ENCODE results near the gene GALNTL6.

Gene GALNTL6

GRCh38 chr4:172125443-172125842, 312.2 kb downstream of the GALNTL6 start:
- DNase-seq (ENCODE audit: low read depth): no peak

DNA sequence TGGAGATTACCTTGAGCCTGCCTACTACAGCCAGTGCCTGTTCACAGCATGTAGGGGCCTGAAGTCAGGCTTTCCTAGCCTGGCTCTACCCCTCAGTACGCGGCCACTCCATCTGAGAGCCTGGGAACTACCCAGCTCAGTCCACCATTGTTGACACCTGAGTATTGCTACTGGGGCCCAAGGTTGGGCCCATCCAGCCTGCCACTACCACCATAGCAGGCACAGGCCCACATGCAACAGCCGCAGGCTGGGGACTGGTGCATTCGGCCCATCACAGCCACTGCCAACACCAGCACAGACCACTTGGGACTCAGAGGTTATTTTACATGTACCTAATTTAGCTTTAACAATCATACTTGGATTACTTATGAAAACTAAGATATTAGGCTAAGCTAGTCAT, 314.0 kb downstream of the GALNTL6 start:
- DNase-seq (ENCODE audit: low read depth): no peak

DNA sequence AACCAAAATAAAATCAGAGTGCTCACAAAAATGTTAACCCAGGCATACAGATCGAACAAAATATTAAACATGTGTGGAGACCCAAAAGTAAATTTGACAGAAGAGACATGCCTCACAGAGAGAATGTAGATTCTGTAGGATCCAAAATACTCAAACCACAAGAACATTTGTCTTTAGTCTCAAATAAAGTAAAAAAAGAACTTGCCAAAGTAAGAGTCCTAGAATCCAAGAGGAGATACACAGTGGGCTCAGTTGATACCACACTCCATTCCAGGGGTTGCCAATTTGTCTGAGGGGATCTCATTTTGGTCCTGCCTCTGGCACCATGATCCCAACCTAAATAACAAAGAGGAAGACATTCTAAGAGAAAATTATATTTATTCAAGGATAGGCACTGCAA, 316.4 kb downstream of the GALNTL6 start:
- no peak for DNase-seq (ENCODE audit: low read depth)

- DNase-seq (ENCODE audit: low read depth): no peak
These were observed 321.3 kb downstream of the GALNTL6 start for GRCh38 chr4:172134521-172134920.

GRCh38 chr4:172141025-172141424, 327.8 kb downstream of the GALNTL6 start:
- DNase-seq (ENCODE audit: low read depth): no peak

- DNase-seq (ENCODE audit: low read depth): no peak
These were observed 329.1 kb downstream of the GALNTL6 start for GRCh38 chr4:172142281-172142741.

DNA sequence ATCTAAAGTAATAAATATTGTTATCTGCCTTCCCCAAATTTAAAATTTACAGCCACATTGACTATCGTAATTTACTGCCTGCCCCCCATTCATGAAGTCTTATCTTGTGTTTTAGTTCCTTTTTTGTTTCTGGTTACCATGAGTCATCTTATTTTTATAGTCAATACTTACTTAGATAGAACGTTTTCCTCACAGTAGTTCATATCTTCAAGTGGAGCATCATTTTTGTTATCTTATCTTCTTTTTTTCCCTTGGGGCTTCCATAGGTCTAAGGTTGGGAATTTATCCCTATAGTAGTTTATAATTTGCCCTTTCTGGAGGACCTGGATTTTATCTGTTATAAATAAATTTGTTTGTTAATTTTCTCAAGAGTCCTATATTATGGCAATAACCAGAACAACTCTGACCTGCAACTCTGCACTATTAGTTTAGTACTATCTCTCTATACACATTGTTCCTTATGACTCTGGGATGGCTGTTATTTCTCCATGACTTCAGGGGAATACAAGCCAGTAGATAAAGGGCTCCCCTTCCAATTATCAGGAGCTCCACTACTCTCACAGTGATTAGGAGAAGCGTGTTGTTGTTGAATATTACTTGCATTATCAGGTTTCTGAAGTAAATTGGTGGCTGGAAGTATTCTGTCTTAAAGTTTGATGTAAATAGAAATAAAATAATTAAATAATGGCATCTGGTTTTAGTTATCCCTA, 330.6 kb downstream of the GALNTL6 start:
- DNase-seq (ENCODE audit: low read depth): no peak

DNA sequence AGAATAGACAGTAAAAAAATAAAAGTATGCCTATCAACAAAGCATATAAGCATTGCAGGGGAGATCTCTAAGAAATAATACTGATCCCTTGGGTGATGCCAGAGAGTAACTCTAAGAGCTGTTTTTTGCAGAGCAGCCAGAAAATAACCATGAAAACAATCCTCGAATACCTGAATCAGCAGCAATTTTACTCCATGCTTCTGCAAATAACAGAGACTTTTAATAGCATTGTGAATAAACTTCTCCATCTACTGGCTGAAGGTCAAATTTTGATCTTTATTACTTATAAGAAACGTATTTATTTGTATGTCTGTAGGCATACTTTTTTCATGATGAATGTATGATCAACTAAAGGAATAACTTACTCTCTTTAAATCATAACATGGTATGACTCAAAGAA, 334.5 kb downstream of the GALNTL6 start:
- DNase-seq (ENCODE audit: low read depth): no peak

- DNase-seq (ENCODE audit: low read depth): no peak
These were observed 336.1 kb downstream of the GALNTL6 start for GRCh38 chr4:172149329-172149728.

DNA sequence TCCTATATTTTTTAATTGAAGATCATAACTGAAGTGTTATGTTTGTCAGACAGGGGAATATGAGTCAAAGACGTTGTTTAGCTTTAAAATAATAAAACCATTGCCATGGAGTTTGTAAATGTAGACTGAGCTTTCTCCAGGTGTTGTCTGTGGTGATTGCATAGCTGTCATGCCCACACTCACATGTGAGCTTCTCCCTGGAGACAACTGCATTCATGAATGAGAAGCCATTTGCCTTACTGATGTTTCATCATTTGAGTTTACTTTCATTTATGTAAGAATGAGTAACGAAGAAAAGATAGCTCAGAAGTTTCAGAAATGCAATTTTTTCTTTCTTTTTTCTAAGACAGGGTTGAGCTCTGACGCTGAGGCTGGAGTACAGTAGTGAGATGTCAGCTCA, 339.1 kb downstream of the GALNTL6 start:
- no peak for DNase-seq (ENCODE audit: low read depth)

GRCh38 chr4:172153719-172154118, 340.5 kb downstream of the GALNTL6 start:
- DNase-seq (ENCODE audit: low read depth): no peak

DNA sequence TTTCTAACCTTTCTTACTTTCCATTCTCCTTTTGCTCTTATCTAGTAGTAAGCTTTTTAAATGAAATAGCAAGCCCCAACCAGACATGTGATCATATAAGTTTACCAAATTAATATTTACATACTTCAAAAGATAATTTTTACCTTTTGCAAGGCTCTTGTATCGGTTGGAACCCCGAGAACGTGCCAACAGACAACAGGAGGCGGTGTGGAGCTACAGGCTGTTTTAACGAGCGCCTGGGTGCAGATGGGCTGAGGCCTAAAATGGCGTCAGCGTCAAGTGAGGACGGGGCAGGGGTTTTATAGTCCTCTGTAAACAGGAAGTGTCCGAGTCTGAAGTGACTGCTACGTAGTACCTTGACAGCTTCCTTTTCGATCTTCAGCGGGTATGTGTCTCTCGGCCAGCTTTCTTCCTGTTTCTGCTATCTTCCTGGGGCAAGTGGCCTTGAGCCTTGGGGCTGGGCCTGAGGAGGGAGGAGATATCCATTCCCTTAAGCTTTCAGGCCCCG, 342.7 kb downstream of the GALNTL6 start:
- no peak for DNase-seq (ENCODE audit: low read depth)

DNA sequence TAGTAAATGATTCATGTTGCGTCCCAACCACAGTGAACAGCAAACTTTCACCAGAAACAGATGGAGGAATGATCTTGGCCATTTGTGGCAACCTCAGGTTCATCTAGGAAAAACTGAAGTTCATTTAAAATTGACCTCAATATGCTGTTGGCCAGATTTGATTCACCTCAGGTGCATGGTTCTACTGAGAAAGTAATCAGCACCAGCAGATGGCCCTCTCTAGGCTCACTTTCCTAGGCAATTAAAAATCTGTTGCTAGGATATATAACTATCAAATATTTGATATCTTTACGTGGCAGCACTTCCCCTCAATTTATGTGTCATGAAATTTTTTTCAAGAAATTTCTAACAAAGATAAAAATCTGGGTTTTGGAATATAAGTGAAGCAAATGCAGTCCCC, 344.7 kb downstream of the GALNTL6 start:
- DNase-seq (ENCODE audit: low read depth): no peak

DNA sequence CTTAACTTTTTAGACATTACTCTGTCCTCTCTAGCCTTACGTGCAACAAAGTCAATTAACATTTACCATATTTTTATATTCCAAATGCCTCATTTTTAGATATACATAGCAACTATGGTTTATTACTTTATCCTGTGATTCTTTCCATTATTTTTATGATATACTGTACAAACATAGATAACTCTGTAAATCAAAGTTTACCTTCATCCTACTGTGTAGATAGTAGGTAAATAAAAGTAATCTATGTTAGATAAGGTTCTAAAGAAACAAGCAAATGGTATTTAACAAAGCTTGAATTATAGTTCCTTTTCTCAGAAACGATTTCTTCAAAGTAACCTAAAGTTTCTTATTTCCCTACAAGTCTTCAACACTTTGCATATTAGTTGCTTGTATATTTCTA, 350.0 kb downstream of the GALNTL6 start:
- no peak for DNase-seq (ENCODE audit: low read depth)

- DNase-seq (ENCODE audit: low read depth): no peak
These were observed 355.7 kb downstream of the GALNTL6 start for GRCh38 chr4:172168888-172169287.

GRCh38 chr4:172169871-172170270, 356.7 kb downstream of the GALNTL6 start:
- no peak for DNase-seq (ENCODE audit: low read depth)

- DNase-seq (ENCODE audit: low read depth): no peak
These were observed 360.0 kb downstream of the GALNTL6 start for GRCh38 chr4:172173206-172173605.

DNA sequence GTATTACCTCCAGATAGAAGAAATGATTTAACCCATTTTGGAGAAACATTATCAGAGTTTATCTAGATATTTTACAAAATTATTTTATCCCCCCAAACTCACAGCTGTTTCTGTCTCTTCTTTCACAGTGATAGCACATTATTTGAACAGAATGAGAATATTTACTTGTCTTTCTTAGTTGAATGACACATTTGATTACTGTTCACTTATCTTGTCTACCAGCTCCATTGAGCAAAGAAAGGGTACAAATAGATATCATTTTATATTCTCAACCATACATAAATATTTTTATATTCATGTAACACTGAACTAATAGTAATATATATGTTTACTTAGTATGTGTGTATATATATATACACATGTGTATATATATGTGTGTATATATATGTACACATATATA, 364.2 kb downstream of the GALNTL6 start:
- no peak for DNase-seq (ENCODE audit: low read depth)

DNA sequence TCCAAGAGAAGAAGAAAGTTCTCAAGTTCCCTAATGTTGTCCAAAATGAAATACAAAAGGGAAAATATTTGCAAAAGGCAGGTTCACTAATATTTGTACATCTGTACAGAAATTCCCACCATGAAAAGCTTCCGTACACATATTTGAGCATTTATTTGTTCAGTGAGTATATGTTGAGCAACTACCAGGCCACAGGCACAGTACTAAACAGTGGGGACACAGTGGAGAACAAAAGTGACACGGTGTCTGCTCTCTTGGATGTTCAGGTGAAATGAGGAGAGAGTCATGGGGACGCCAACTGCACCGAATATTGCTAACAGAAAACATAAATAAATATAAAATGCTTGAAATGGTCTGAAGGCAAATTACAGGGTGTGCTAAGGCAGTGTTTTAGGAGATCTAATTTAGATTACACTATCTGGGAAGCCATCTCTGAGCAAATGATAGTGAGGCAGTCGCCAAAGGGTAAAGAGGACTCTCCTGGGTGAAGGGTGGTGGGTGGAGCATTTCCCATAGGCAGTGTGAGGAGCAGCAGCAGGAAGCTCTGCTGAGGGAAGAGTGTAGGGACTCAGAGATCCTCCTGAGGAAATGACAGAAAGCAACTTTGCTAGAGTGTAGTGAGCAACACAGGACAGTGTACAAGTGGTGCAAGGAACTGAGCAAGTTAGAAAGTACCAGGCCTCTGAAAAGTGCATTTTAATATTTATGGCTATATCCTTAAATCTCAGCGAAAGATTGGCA, 375.2 kb downstream of the GALNTL6 start:
- no peak for DNase-seq (ENCODE audit: low read depth)

- DNase-seq (ENCODE audit: low read depth): no peak
These were observed 389.4 kb downstream of the GALNTL6 start for GRCh38 chr4:172202480-172203076.

GRCh38 chr4:172207258-172207657, 394.1 kb downstream of the GALNTL6 start:
- DNase-seq (ENCODE audit: low read depth): no peak

DNA sequence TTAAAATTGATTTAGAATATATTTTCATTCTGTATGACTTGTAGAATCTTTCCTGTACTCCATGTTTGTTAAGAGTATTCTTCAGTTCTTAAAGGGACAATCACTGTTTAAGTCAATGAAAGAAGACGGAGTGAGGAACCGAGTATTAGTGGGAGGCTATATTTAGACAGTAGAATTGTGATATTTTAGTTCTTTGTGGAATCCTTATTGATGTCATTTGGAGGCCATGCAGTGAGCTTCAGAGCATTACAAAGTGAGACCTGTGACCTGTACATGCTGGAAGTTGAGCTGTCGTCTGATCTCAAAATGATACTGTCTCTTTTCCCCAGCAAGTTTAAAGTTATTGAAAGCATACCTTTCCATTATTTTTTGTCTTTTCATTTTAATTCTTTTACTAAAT, 394.7 kb downstream of the GALNTL6 start:
- no peak for DNase-seq (ENCODE audit: low read depth)

GRCh38 chr4:172220679-172221078, 407.5 kb downstream of the GALNTL6 start:
- no peak for DNase-seq (ENCODE audit: low read depth)
